ENCODE measurements around the gene MADCAM1.

MADCAM1 gene

GRCh38 chr19:510606-511100 lies 14.4 kb downstream of the MADCAM1 start:
- DNase-seq = peak; percentile 85 to 95 (median 88)

DNA sequence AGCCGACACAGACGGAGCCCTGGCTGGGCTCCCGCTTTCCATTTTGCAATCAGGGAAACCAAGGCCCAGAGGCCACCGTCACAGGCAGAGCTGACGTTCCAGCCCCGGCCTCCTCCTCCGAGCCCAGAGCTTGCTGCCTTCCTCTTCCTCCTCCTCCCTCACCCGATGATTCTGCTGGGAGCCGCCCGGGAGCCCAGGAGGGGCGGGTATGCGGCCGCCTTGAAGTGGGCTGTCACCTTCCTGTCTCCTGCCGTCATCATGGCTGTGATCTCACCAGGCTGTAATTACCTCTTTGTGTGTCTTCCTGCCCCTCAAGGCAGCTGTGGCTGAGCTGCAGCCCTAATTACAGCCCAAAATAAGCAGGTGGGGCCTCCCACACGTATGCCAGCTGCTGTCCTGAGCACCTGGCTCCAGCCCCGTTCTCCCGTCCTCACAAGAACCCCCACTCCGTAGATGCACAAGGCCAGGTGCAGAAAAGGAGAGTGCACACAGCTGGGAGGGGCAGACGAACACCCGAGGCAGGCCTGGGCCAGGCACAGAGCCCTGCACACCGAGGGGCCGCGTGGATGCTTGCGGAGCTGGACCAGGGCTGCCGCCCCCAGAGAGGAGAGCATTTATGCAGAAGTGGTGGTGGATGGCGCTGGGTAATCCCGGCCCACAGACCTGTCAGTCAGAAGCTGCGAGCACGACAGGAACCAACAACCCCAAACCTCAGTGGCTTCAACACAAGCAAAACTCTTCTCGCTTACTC lies 15.0 kb downstream of the MADCAM1 start:
- DNase-seq = peak; percentile 89 to 96 (median 93)

DNA sequence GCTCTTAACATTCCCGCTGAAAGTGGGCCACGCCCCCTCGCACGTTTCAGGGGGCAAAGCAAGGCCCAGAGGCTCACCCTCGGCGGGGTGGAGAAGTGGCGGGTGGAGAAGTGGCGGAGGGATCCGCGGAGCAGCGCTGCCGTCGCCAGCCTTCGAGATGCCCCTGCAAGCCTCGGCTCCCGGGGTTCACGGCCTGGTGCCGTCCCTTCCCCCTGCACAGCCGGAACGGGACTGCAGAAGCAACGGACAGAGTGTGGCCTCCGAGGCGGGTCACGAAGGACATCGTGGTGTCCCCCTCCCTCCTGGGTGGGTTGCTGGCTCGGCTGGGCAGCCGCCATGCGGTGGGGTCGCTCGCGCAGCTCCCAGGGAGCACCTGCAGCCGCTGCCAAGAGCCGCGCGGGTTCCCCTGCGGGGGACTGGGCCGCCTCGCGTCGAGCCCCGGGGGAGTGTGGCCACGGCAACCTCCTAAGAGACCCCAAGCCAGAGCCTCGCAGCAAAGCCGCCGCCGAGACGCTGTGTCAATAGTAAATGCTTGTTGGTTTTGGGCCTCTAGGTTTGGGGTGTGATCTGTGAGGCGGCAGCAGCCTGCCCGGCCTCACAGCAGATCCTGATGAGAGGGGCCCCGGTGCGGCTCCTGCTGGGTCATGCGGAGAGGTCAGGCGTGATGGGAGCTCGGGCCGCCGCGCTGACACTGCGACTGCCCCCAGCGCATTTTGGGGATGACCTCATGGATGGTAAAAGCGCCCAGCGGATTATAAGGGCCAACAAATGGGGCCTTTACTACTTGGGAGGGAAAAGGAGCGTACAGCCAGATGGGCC lies 16.5 kb downstream of the MADCAM1 start:
- DNase-seq = no peak

- DNase-seq = no peak
These were observed 17.3 kb downstream of the MADCAM1 start for GRCh38 chr19:513368-514165.

DNA sequence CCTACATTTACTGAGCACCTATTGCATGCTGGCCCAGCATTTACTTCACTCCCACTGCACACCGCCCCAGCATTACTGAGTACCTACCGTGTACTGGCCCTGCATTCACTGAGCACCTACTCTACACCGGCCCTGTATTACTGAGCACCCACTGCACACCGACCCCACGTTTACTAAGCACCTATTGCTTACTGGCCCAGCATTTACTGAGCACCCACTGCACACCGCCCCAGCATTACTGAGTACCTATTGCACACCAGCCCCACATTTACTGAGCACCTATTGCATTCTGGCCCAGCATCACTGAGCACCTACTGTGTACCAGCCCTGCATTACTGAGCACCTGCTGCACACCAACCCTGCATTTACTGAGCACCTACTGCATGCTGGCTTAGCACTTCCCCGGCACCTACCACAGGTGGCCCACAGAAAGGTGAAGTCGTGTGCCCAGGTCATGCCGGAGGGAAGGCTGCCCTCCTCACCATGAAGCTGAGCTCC lies 17.9 kb downstream of the MADCAM1 start:
- DNase-seq = no peak

GRCh38 chr19:517721-518597 lies 21.7 kb downstream of the MADCAM1 start:
- DNase-seq = no peak

DNA sequence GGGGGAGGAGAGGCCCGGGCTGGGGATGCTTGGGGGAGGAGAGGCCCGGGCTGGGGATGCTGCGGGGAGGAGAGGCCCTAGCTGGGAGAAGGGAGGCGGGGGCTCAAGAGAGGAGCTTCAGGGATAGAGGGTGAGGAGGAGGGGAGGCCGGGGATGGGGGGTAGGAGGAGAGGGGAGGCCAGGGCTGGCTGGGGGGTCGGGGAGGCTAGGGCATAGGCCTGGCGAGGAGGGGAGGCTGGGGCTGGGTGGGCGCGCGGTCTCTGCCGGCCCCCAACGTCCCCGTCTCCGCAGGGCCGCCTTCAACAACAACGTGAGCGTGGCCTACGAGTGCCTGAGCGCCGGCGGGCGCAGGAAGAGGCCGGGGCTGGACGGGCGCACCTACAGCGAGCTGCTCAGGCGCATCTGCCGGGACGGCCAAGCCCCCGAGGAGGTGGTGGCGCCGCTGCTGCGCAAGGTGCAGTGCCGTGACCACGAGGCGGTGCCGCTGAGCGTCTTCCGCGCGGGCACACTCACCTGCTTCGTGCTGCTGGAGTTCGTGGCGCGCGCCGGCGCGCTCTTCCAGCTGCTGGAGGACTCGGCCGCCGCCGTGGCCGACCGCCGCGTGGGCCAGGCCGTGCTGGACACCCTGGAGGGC lies 22.4 kb downstream of the MADCAM1 start:
- DNase-seq = peak; percentile 21 to 65 (median 52)

GRCh38 chr19:519449-519865 lies 23.2 kb downstream of the MADCAM1 start:
- DNase-seq = no peak

DNA sequence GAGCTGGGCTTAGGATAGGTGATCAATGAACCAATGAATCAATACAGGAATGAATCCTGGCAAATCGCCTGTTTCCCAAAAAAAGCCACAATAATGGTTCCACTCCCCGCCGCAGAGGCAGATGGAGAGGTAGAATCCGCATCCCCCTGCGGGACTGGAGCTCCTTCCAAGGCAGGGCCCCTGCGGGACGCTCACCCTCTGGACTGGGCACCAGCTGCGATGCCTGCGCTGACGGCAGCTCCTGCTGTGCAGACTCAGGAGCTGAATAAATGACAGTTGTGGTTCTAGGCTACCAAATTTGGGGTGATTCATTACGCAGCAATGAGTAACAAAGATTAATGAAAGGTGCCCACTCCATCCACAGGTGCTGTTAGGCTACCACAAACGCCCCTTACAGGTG lies 26.4 kb downstream of the MADCAM1 start:
- DNase-seq = no peak

- DNase-seq = peak in 1 of 6 experiments; percentile 28
These were observed 27.9 kb downstream of the MADCAM1 start for GRCh38 chr19:524062-524674.

DNA sequence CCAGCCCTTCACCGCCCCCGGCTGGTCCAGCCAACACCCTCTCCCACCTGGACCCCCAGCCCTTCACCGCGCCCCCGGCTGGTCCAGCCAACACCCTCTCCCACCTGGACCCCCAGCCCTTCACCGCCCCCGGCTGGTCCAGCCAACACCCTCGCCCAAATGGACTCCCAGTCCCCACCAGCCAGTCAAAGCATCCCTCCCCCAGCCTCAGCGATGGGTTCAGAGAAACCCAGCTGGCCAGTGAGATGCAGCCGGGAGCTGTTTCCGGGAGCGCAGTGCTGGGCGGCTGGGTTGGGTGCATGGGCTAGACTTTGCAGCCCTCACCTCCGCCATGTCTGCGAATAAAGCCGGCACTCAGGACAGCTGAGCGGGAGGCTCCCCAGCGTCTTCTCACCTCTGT lies 28.7 kb downstream of the MADCAM1 start:
- DNase-seq = no peak

DNA sequence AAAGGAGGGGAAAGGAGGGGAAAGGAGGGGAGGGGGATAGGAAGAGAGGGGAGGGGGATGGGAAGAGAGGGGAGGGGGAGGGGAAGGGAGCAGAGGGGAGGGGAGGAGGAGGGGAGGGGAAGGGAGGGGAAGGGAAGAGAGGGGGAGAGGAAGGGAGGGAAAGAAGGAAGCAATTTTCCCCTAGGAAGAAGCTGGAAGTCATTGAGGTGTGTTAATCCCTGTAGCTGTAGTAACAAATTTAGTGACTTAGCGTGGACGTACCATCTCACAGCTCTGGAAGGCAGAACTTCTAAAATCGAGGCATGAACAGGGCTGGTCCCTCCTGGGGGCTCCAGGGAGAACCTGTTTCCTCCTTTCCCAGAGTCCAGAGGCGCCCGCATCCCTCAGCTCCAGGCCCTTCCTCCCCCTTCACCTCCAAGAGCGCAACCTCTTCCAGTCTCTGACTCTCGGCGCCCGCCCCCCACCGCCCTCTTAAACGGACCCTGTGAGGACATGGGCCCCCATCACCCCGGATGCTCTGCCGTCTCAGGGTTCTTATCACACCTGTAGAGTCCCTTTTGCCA lies 29.7 kb downstream of the MADCAM1 start:
- DNase-seq = no peak

DNA sequence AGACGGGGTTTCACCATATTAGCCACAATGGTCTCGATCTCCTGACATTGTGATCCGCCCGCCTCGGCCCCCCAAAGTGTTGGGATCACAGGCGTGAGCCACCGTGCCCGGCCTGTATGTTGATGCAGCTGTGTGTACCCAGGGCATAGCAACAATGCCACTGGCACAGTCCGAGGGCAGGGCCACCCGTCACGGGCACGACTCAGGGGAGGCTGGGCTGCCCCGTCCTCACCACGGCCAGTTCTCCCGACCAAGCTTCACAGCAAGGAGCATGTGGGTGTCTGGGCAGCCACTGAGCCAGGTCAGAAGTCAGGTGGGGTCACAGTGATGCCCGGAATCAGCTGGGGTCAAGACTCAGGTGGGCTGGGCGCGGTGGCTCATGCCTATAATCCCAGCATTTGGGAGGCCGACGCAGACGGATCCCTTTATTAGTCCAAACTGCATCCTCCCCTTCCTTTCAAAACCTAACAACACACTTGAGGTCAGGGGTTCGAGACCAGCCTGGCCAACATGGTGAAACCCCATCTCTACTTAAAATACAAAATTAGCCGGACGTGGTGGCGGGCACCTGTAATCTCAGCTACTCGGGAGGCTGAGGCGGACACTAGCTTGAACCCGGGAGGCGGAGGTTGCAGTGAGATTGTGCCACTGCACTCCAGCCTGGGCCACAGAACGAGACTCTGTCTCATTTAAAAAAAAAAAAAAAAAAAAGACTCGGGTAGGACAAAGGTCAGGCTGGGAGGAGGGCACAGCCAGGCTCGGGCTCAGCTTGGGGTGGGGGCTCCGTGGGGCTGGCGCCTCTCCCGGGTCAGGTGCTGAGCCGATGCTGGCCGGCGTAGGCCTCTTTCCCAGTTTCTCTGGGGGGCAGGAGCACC lies 34.1 kb downstream of the MADCAM1 start:
- DNase-seq = no peak

GRCh38 chr19:531009-531752 lies 34.9 kb downstream of the MADCAM1 start:
- peak; percentile 81 to 94 (median 86) for DNase-seq

- no peak for DNase-seq
These were observed 35.7 kb downstream of the MADCAM1 start, which contains the start of gene CDC34 for GRCh38 chr19:531753-532560. TSS of gene CDC34 (plus strand) at chr19:531760. CDS start at chr19:531932, 172 bp downstream.

- peak in 4 of 6 experiments; percentile 25 to 56 (median 47) for DNase-seq
These were observed 36.5 kb downstream of the MADCAM1 start for GRCh38 chr19:532561-533363.

All from stimulated activated naive CD4-positive, alpha-beta T cell (primary cell).